ENCODE data around the gene NOP9.

Gene NOP9

GRCh38 chr14:24267516-24267915 is 32.1 kb upstream of the NOP9 start:
- Mint-ChIP-seq H3K4me3 (no peak overlapping the region), H3K27me3 (ENCODE audit: low read depth, poor library complexity) (peaks cover 6% of the 10 kb centered on the region), H3K27ac (no peak overlapping the region), H3K9me3 (no peaks in the 10 kb centered on the region), H3K36me3 (ENCODE audit: low read depth) (peaks cover 10% of the 10 kb centered on the region), H3K4me1 (peaks cover 18% of the 10 kb centered on the region)
- DNase-seq: no peak
- no peak for TF ChIP-seq CTCF (IDR thresholded peaks at IDR 0.05)

GRCh38 chr14:24268225-24268624 is 31.4 kb upstream of the NOP9 start:
- Mint-ChIP-seq H3K4me1 (peaks cover 22% of the 10 kb centered on the region), H3K9me3 (no peaks in the 10 kb centered on the region), H3K36me3 (ENCODE audit: low read depth) (peaks cover 10% of the 10 kb centered on the region), H3K4me3 (no peak overlapping the region), H3K27me3 (ENCODE audit: low read depth, poor library complexity) (peaks cover 6% of the 10 kb centered on the region), H3K27ac (no peak overlapping the region)
- no peak for DNase-seq
- TF ChIP-seq CTCF (IDR thresholded peaks at IDR 0.05): no peak

- no peaks in the 10 kb centered on the region for H3K9me3 Mint-ChIP-seq
- H3K4me3 Mint-ChIP-seq: no peak overlapping the region
- peaks cover 6% of the 10 kb centered on the region for H3K27me3 Mint-ChIP-seq (ENCODE audit: low read depth, poor library complexity)
- TF ChIP-seq CTCF (IDR thresholded peaks at IDR 0.05): no peak
- H3K4me1 Mint-ChIP-seq: peaks cover 22% of the 10 kb centered on the region
- H3K27ac Mint-ChIP-seq: peak overlapping the region; percentile 61
- DNase-seq: no peak
- peaks cover 10% of the 10 kb centered on the region for H3K36me3 Mint-ChIP-seq (ENCODE audit: low read depth)
Measured at GRCh38 chr14:24269368-24269767, 30.3 kb upstream of the NOP9 start.

GRCh38 chr14:24269910-24270536 is 29.6 kb upstream of the NOP9 start:
- Mint-ChIP-seq H3K4me3 (peak overlapping the region; percentile 87), H3K27ac (no peak overlapping the region), H3K4me1 (peaks cover 22% of the 10 kb centered on the region), H3K36me3 (ENCODE audit: low read depth) (peaks cover 10% of the 10 kb centered on the region), H3K9me3 (no peaks in the 10 kb centered on the region), H3K27me3 (ENCODE audit: low read depth, poor library complexity) (peaks cover 6% of the 10 kb centered on the region)
- no peak for DNase-seq
- no peak for TF ChIP-seq CTCF (IDR thresholded peaks at IDR 0.05)

- TF ChIP-seq CTCF (IDR thresholded peaks at IDR 0.05): no peak
- no peak for DNase-seq
- Mint-ChIP-seq H3K36me3 (ENCODE audit: low read depth) (peaks cover 10% of the 10 kb centered on the region), H3K9me3 (no peaks in the 10 kb centered on the region), H3K27me3 (ENCODE audit: low read depth, poor library complexity) (peaks cover 6% of the 10 kb centered on the region), H3K4me1 (peaks cover 22% of the 10 kb centered on the region), H3K27ac (peak overlapping the region; percentile 89), H3K4me3 (peak overlapping the region; percentile 87)
Measured at GRCh38 chr14:24270537-24271133, 29.0 kb upstream of the NOP9 start.

All from nephron progenitor cell (in vitro differentiated cells).